Heart left ventricle (tissue), 16 donors: Measurements from ENCODE around the gene MYL4. TPM values are rescaled to one million over a fixed set of nuclear protein-coding genes. Genes with fewer than 3 reads are reported as not detected.
"Not testable (repeated sequence)": the region's sequence is repeated elsewhere in the genome, so short reads cannot be mapped to it uniquely, and the experiment has no call there.

Source experiments
- ATAC-seq, 4 donors: fragments of 200-7000 bp; cut with Tn5 transposase; one replicate each; pipeline ENCODE4 v1.9.1; 2020 to 2022; ENCODE audit warnings: moderate library complexity in 4 of 4, mild to moderate bottlenecking in 3 of 4, moderate number of reproducible peaks in 1 of 4
- DNase-seq, 5 donors: peaks; one replicate each; pipeline ENCODE4 v3.0.0-alpha.2; 2020
- H3K27ac ChIP-seq, 12 donors: fragments of 200-600 bp; sonication (generic) in 4 of 12; one replicate each; pipeline versions ENCODE4 v1.5.0 to v1.8.0; 2016 to 2022; ENCODE audit warnings: mild to moderate bottlenecking in 2 of 12
- H3K27me3 ChIP-seq, 9 donors: fragments of 200-600 bp; sonication (generic) in 2 of 9; one replicate each; pipeline versions ENCODE4 v1.5.1 to v1.8.0; 2016 to 2022; ENCODE audit warnings: mild to moderate bottlenecking in 3 of 9
- H3K36me3 ChIP-seq, 9 donors: fragments of 200-600 bp; sonication (generic) in 2 of 9; one replicate each; pipeline versions ENCODE4 v1.5.0 to v1.8.0; 2018 to 2022; ENCODE audit warnings: mild to moderate bottlenecking in 2 of 9
- H3K4me1 ChIP-seq, 12 donors: fragments of 200-600 bp; sonication (generic) in 4 of 12; one replicate each; pipeline versions ENCODE4 v1.5.0 to v1.8.0; 2016 to 2022; ENCODE audit warnings: mild to moderate bottlenecking in 3 of 12
- H3K4me3 ChIP-seq, 12 donors: fragments of 200-600 bp; sonication (generic) in 4 of 12; one replicate each; pipeline versions ENCODE4 v1.5.0 to v1.8.0; 2017 to 2022; ENCODE audit warnings: mild to moderate bottlenecking in 9 of 12, moderate library complexity in 4 of 12
- H3K9me3 ChIP-seq, 12 donors: fragments of 200-600 bp; sonication (generic) in 4 of 12; one replicate each; pipeline versions ENCODE4 v1.5.0 to v1.8.0; 2016 to 2022; ENCODE audit warnings: mild to moderate bottlenecking in 1 of 12
- CTCF ChIP-seq, 12 donors: fragments of 200-600 bp; sonication (generic) in 4 of 12; IDR thresholded peaks; one replicate each; pipeline versions ENCODE4 v1.5.0 to v1.8.0; 2018 to 2022; ENCODE audit warnings: antibody characterized with exemption in 12 of 12, mild to moderate bottlenecking in 5 of 12
- POLR2A ChIP-seq, 2 donors: fragments of 450-650 bp; IDR thresholded peaks; one replicate each; pipeline ENCODE4 v1.6.1; 2017; ENCODE audit warnings: antibody characterized with exemption in 2 of 2, mild to moderate bottlenecking in 2 of 2, moderate library complexity in 2 of 2
- WGBS, 4 donors: extraction: QIAGEN DNeasy Blood & Tissue Kit in 2 of 4; methylation state at CpG; one replicate each; pipeline versions ENCODE4 v1.1.5 to v1.1.7; 2013 to 2018; 5-methylcytosine and 5-hydroxymethylcytosine counted together
- intact Hi-C, 10 donors: fragments of 100-400 bp; cut with DNase I; formaldehyde crosslinking; loops; one replicate each; pipeline versions ENCODE4 v1.11.1 to v1.14.2; 2022
- polyA plus RNA-seq, 2 donors: library from polyadenylated mRNA; stranded (reverse); fragments of 200-250 nt; gene quantifications; one replicate each; pipeline ENCODE4 v1.2.3, GENCODE V29; 2013
- total RNA-seq, 9 donors: library from RNA; depleted of rRNA in 2 of 9; stranded (reverse); fragments of >200 nt in 2 of 9; fragmentation: NEBNext Ultra II Directional in 3 of 9; extraction: Animal tissue kit (Norgen Biotek cat#: 25700) in 3 of 9; gene quantifications; one replicate each; pipeline versions ENCODE4 v1.1.0 to v1.2.4, GENCODE V29; 2016 to 2023
- donor health status: ischemic (EF 13 %, LVEDD 7.1; RV severe dilation, severe dysfunction).
- donor health status: healthy with polysubstance abuse.
- donor health status: DM: no; HTN: yes; CAD: no.
- donor health status: DM: no; HTN: no; CAD: no.
- donor health status: ischemic (EF 25% LVEDD 6.9; RV normal size, moderate dysfunction).
- donor health status: ischemic (EF 25% LVEDD 5.7; RV mildly dilated, moderate dysfunction).
- donor health status: healthy.
- donor health status: DM: yes; HTN: yes; CAD: no.
- donor health status: ischemic (EF 35%, LVEDD 5.7; RV mildly dilated, moderate dysfunction).
- donor health status: nonischemic (EF 11% LVEDD 7.7; RV severe dilation, severe dysfunction).
- donor health status: DM: yes; HTN: yes; CAD: no.
- donor health status: PGD.
- donor health status: ischemic (EF 29% LVEDD 5.4; RV normal size, mild dysfunction).
- donor health status: nonischemic (EF 23%, LVEDD 6.1; RV moderate dilation, normal function).

MYL4 gene
- total and polyA plus RNA-seq, 11 donors: 24.9 to 750 (median 69.0) TPM

- DNase-seq (no peak), ATAC-seq (peak in 1 of 4 donors; percentile 30)
- peaks cover 0 to 24% (median 8%) of the 10 kb centered on the region in 12 donors for H3K4me1 ChIP-seq
- peak overlapping the region in 3 of 12 donors; percentile 16 to 65 (median 23) for H3K27ac ChIP-seq
- H3K27me3 ChIP-seq: no peaks in the 10 kb centered on the region
- intact Hi-C loops: loop anchor here in 2 of 10 donors (2.0 to 5.0 kb wide), 2 partner anchors 19 to 35 kb away; no protein-coding TSS in a partner anchor
- H3K4me3 ChIP-seq: no peak overlapping the region
- TF ChIP-seq POLR2A (IDR thresholded peaks at IDR 0.05) (no peak), CTCF (IDR thresholded peaks at IDR 0.05) (no peak)
- H3K36me3 ChIP-seq: no peaks in the 10 kb centered on the region
- H3K9me3 ChIP-seq: no peaks in the 10 kb centered on the region
- 62 to 72% (median 63%) methylated on average over 1 of the region's 1 CpG for WGBS, 4 donors
Measured at GRCh38 chr17:47267354-47267828, 58.2 kb downstream of the MYL4 start.

GRCh38 chr17:47268964-47269363 lies 59.8 kb downstream of the MYL4 start:
- H3K27me3 ChIP-seq, ATAC-seq, H3K4me3 ChIP-seq, H3K9me3 ChIP-seq, DNase-seq, H3K36me3 ChIP-seq: not testable (repeated sequence)
- intact Hi-C loops: loop anchor here in 1 of 10 donors (5.0 kb wide), 1 partner anchor 37 kb away; no protein-coding TSS in a partner anchor
- Histone ChIP-seq H3K4me1 (peaks cover 0 to 24% (median 8%) of the 10 kb centered on the region in 12 donors), H3K27ac (peak overlapping the region in 1 of 12 donors; percentile 48)
- 93 to 97% (median 94%) methylated on average over 3 of the region's 3 CpGs for WGBS, 4 donors

- H3K4me3 ChIP-seq, H3K36me3 ChIP-seq, ATAC-seq, DNase-seq, H3K9me3 ChIP-seq, H3K27me3 ChIP-seq: not testable (repeated sequence)
- Histone ChIP-seq H3K4me1 (peaks cover 0 to 31% (median 11%) of the 10 kb centered on the region in 12 donors), H3K27ac (peak overlapping the region in 2 of 12 donors; percentile 22 to 48)
- TF ChIP-seq CTCF (IDR thresholded peaks at IDR 0.05): peak in 1 of 12 donors; percentile 11
- intact Hi-C loops: loop anchor here in 1 of 10 donors (5.0 kb wide), 1 partner anchor 37 kb away; no protein-coding TSS in a partner anchor
Measured at GRCh38 chr17:47269561-47270280, 60.6 kb downstream of the MYL4 start.

- ATAC-seq (no peak), DNase-seq (no peak)
- intact Hi-C loops: no loop called here
- TF ChIP-seq CTCF (IDR thresholded peaks at IDR 0.05): no peak
- TF ChIP-seq POLR2A (IDR thresholded peaks at IDR 0.05): no peak
- 92 to 95% (median 94%) methylated on average over 2 of the region's 2 CpGs for WGBS, 4 donors
- H3K27me3 ChIP-seq: no peaks in the 10 kb centered on the region
- H3K27ac ChIP-seq: peak overlapping the region in 1 of 12 donors; percentile 48
- no peaks in the 10 kb centered on the region for H3K36me3 ChIP-seq
- H3K4me3 ChIP-seq: no peak overlapping the region
- H3K4me1 ChIP-seq: peaks cover 0 to 35% (median 21%) of the 10 kb centered on the region in 12 donors
- no peaks in the 10 kb centered on the region for H3K9me3 ChIP-seq
Measured at GRCh38 chr17:47270946-47271705, 62.0 kb downstream of the MYL4 start.
